Right lobe of liver (tissue), 6 donors: Measurements from ENCODE around the gene CFAP100. TPM values are rescaled to one million over a fixed set of nuclear protein-coding genes. Genes with fewer than 3 reads are reported as not detected.

Experiments used
- ATAC-seq, 4 donors: fragments of 200-7000 bp; cut with Tn5 transposase; one replicate each; pipeline ENCODE4 v1.9.1; 2020; ENCODE audit warnings: mild to moderate bottlenecking in 4 of 4, moderate library complexity in 4 of 4
- DNase-seq, 3 donors: peaks; one replicate each; pipeline ENCODE4 v3.0.0-alpha.2; 2020
- H3K27ac ChIP-seq, 3 donors: fragments of 200-600 bp; one replicate each; pipeline ENCODE4 v1.8.0; 2022
- H3K27me3 ChIP-seq, 2 donors: fragments of 200-600 bp; one replicate each; pipeline ENCODE4 v1.8.0; 2022
- H3K36me3 ChIP-seq, 4 donors: fragments of 200-600 bp; sonication (generic) in 1 of 4; one replicate each; pipeline versions ENCODE4 v1.5.1 to v1.8.0; 2017 to 2022; ENCODE audit warnings: control low read depth in 1 of 4
- H3K4me1 ChIP-seq, 4 donors: fragments of 200-600 bp; sonication (generic) in 1 of 4; one replicate each; pipeline versions ENCODE4 v1.5.1 to v1.8.0; 2017 to 2022; ENCODE audit warnings: control low read depth in 1 of 4
- H3K4me3 ChIP-seq, 3 donors: fragments of 200-600 bp; one replicate each; pipeline ENCODE4 v1.8.0; 2022
- H3K9me3 ChIP-seq, 4 donors: fragments of 200-600 bp; sonication (generic) in 1 of 4; one replicate each; pipeline versions ENCODE4 v1.5.1 to v1.8.0; 2017 to 2022; ENCODE audit warnings: control low read depth in 1 of 4
- CTCF ChIP-seq, 4 donors: fragments of 200-600 bp in 3 of 4; fragments of 450-650 bp in 1 of 4; IDR thresholded peaks; one replicate each; pipeline versions ENCODE4 v1.5.1 to v1.8.0; 2016 to 2022; ENCODE audit warnings: antibody characterized with exemption in 4 of 4, mild to moderate bottlenecking in 2 of 4
- POLR2A ChIP-seq: fragments of 450-650 bp; IDR thresholded peaks from one replicate; pipeline ENCODE4 v1.6.1; 2017; ENCODE audit warnings: antibody characterized with exemption, mild to moderate bottlenecking
- WGBS: methylation state at CpG from one replicate; pipeline ENCODE4 v1.1.6; 2018; ENCODE audit warnings: low coverage, low lambda C conversion rate; ENCODE audit not compliant: insufficient coverage; ENCODE audit errors: missing lambda C conversion rate; 5-methylcytosine and 5-hydroxymethylcytosine counted together
- intact Hi-C, 2 donors: fragments of 100-400 bp; cut with DNase I; formaldehyde crosslinking; loops; one replicate each; pipeline versions ENCODE4 v1.11.2 to v1.14.1; 2022
- total RNA-seq, 6 experiments: library from RNA; depleted of rRNA in 2 of 6; stranded (reverse); fragments of >200 nt in 2 of 6; fragmentation: NEBNext Ultra II Directional in 3 of 6; extraction: Animal tissue kit (Norgen Biotek cat#: 25700) in 3 of 6; gene quantifications; one replicate each; pipeline versions ENCODE4 v1.1.0 to v1.2.4, GENCODE V29; 2016 to 2023
- donor health status: DM: no; HTN: yes; CAD: no.
- donor health status: DM: no; HTN: no; CAD: no.
- donor health status: DM: no; HTN: no; CAD: no.
- donor health status: DM: no; HTN: yes; CAD: no.
- donor health status: DM: no; HTN: yes; CAD: no.

CFAP100 gene
- total RNA-seq, 6 experiments from 2014 or later: not detected

- ATAC-seq: no peak
- WGBS: 92% methylated on average over 6 of the region's 13 CpGs
- intact Hi-C loops: loop anchor here in 1 of 2 donors (10.0 kb wide), 1 partner anchor 111 kb away; no protein-coding TSS in a partner anchor
- DNase-seq: peak in 2 of 3 donors; percentile 34 to 43
- H3K4me1 ChIP-seq: peaks cover 0 to 28% (median 11%) of the 10 kb centered on the region in 4 donors
- H3K36me3 ChIP-seq: no peaks in the 10 kb centered on the region
- H3K9me3 ChIP-seq: no peaks in the 10 kb centered on the region
- no peak overlapping the region for H3K27ac ChIP-seq
- TF ChIP-seq CTCF (IDR thresholded peaks at IDR 0.05) (no peak), POLR2A (no peak)
- no peak overlapping the region for H3K4me3 ChIP-seq
- H3K27me3 ChIP-seq: no peaks in the 10 kb centered on the region
These were observed 18.8 kb upstream of the CFAP100 start for GRCh38 chr3:126375835-126376331.

GRCh38 chr3:126376444-126376843 is 18.3 kb upstream of the CFAP100 start:
- TF ChIP-seq POLR2A: no peak
- TF ChIP-seq CTCF (IDR thresholded peaks at IDR 0.05): no peak
- WGBS: 33% methylated on average over 2 of the region's 3 CpGs
- ATAC-seq (no peak), DNase-seq (no peak)
- no peak overlapping the region for H3K4me3 ChIP-seq
- H3K4me1 ChIP-seq: peaks cover 0 to 28% (median 11%) of the 10 kb centered on the region in 4 donors
- no peaks in the 10 kb centered on the region for H3K27me3 ChIP-seq
- H3K9me3 ChIP-seq: no peaks in the 10 kb centered on the region
- no peak overlapping the region for H3K27ac ChIP-seq
- intact Hi-C loops: loop anchor here in 1 of 2 donors (10.0 kb wide), 1 partner anchor 112 kb away; no protein-coding TSS in a partner anchor
- H3K36me3 ChIP-seq: no peaks in the 10 kb centered on the region

- H3K4me3 ChIP-seq: no peak overlapping the region
- H3K4me1 ChIP-seq: peaks cover 0 to 25% (median 11%) of the 10 kb centered on the region in 4 donors
- DNase-seq (peak in 2 of 3 donors; percentile 16 to 21), ATAC-seq (no peak)
- 100% methylated on average over 1 of the region's 3 CpGs for WGBS
- H3K36me3 ChIP-seq: no peaks in the 10 kb centered on the region
- TF ChIP-seq CTCF (IDR thresholded peaks at IDR 0.05): no peak
- no peak for TF ChIP-seq POLR2A
- no peak overlapping the region for H3K27ac ChIP-seq
- intact Hi-C loops: loop anchor here in 1 of 2 donors (10.0 kb wide), 1 partner anchor 112 kb away; no protein-coding TSS in a partner anchor
- H3K27me3 ChIP-seq: no peaks in the 10 kb centered on the region
- H3K9me3 ChIP-seq: no peaks in the 10 kb centered on the region
These were observed 17.5 kb upstream of the CFAP100 start for GRCh38 chr3:126377211-126377610.

GRCh38 chr3:126378341-126378751 is 16.4 kb upstream of the CFAP100 start:
- TF ChIP-seq CTCF (IDR thresholded peaks at IDR 0.05) (peak in 1 of 4 donors; percentile 18), POLR2A (no peak)
- Histone ChIP-seq H3K27ac (no peak overlapping the region), H3K36me3 (no peaks in the 10 kb centered on the region), H3K9me3 (no peaks in the 10 kb centered on the region), H3K4me1 (peaks cover 0 to 14% (median 7%) of the 10 kb centered on the region in 4 donors), H3K4me3 (no peak overlapping the region), H3K27me3 (no peaks in the 10 kb centered on the region)
- peak; percentile 27 to 51 (median 36) for ATAC-seq
- DNase-seq: peak; percentile 18 to 53 (median 42)
- no CpG with 5 or more reads among the region's 6 CpGs for WGBS
- intact Hi-C loops: loop anchor here in 1 of 2 donors (10.0 kb wide), 1 partner anchor 114 kb away; no protein-coding TSS in a partner anchor
